Psoas muscle (tissue), 8 donors: ENCODE results near the gene ESR1. TPM values are rescaled to one million over a fixed set of nuclear protein-coding genes. Genes with fewer than 3 reads are reported as not detected.

ENCODE experiments used
- ATAC-seq, 4 donors: fragments of 200-7000 bp; cut with Tn5 transposase; one replicate each; pipeline ENCODE4 v1.9.1; 2020; ENCODE audit warnings: moderate library complexity in 3 of 4, mild to moderate bottlenecking in 2 of 4
- DNase-seq, 2 donors: peaks; one replicate each; pipeline ENCODE4 v3.0.0-alpha.2; 2020
- H3K27ac ChIP-seq: fragments of 200-600 bp; one replicate; pipeline ENCODE4 v1.8.0; 2022
- H3K27me3 ChIP-seq, 3 donors: fragments of 200-600 bp in 1 of 3; one replicate each; pipeline versions ENCODE4 v1.6.1 to v1.8.0; 2013 to 2022; ENCODE audit warnings: low read length in 2 of 3, mild to moderate bottlenecking in 2 of 3, moderate library complexity in 1 of 3; ENCODE audit not compliant: insufficient read depth in 3 of 3
- H3K36me3 ChIP-seq, 2 donors: fragments of 200-600 bp in 1 of 2; one replicate each; pipeline versions ENCODE4 v1.6.1 to v1.8.0; 2013 to 2022; ENCODE audit warnings: low read depth in 1 of 2, mild to moderate bottlenecking in 1 of 2, moderate library complexity in 1 of 2; ENCODE audit not compliant: insufficient read depth in 1 of 2
- H3K4me1 ChIP-seq: fragments of 200-600 bp; one replicate; pipeline ENCODE4 v1.8.0; 2022
- H3K4me3 ChIP-seq: fragments of 200-600 bp; one replicate; pipeline ENCODE4 v1.8.0; 2022; ENCODE audit warnings: mild to moderate bottlenecking
- H3K9me3 ChIP-seq: fragments of 200-600 bp; one replicate; pipeline ENCODE4 v1.8.0; 2022
- CTCF ChIP-seq: fragments of 200-600 bp; IDR thresholded peaks from one replicate; pipeline ENCODE4 v1.8.0; 2022; ENCODE audit warnings: antibody characterized with exemption
- WGBS, 3 donors: extraction: QIAGEN DNeasy Blood & Tissue Kit; methylation state at CpG; one replicate each; pipeline versions ENCODE4 v1.1.6 to v1.1.7; 2013; 5-methylcytosine and 5-hydroxymethylcytosine counted together
- intact Hi-C, 2 donors: fragments of 100-400 bp; cut with DNase I; formaldehyde crosslinking; loops; one replicate each; pipeline versions ENCODE4 v1.11.0 to v1.14.2; 2022
- polyA plus RNA-seq, 3 donors: library from polyadenylated mRNA; stranded (reverse); fragments of 200-250 nt; gene quantifications; one replicate each; pipeline ENCODE4 v1.2.3, GENCODE V29; 2013
- total RNA-seq, 4 donors: library from RNA; stranded (reverse); fragmentation: NEBNext Ultra II Directional in 2 of 4; extraction: Animal tissue kit (Norgen Biotek cat#: 25700) in 2 of 4; gene quantifications; one replicate each; pipeline versions ENCODE4 v1.2.1 to v1.2.4, GENCODE V29; 2021 to 2023
- donor health status: healthy with polysubstance abuse.
- donor health status: DM: no; HTN: no; CAD: no; lungs with moderate emphysema.
- donor health status: Bipolar disorder and iron deficiency.
- donor health status: healthy.
- donor health status: DM: yes; HTN: yes; CAD: no.
- donor health status: DM: no; HTN: no; CAD: no.
- donor health status: DM: no; HTN: no; CAD: no.
- donor health status: DM: yes; HTN: yes; CAD: no.

ESR1 gene
- total and polyA plus RNA-seq, 7 donors, result 0.42 to 4.4 (median 1.5) TPM

- DNase-seq (no peak), ATAC-seq (peak; percentile 28 to 61 (median 46))
- Histone ChIP-seq H3K9me3 (no peaks in the 10 kb centered on the region), H3K27ac (no peak overlapping the region), H3K27me3 (no peaks in the 10 kb centered on the region), H3K36me3 (no peaks in the 10 kb centered on the region), H3K4me3 (no peak overlapping the region), H3K4me1 (peaks cover 6% of the 10 kb centered on the region)
- no peak for TF ChIP-seq CTCF
- WGBS, 3 donors, result 52 to 65% (median 54%) methylated on average over 1 of the region's 1 CpG
- intact Hi-C loops, result loop anchor here in 1 of 2 donors (5.0 kb wide), 1 partner anchor 42 kb away; no protein-coding TSS in a partner anchor
These were observed 62.3 kb downstream of the ESR1 start for GRCh38 chr6:151869787-151870186.

- Histone ChIP-seq H3K36me3 (no peaks in the 10 kb centered on the region), H3K4me1 (peaks cover 6% of the 10 kb centered on the region), H3K9me3 (no peaks in the 10 kb centered on the region), H3K27ac (no peak overlapping the region), H3K4me3 (no peak overlapping the region), H3K27me3 (no peaks in the 10 kb centered on the region)
- no peak for TF ChIP-seq CTCF
- ATAC-seq, result peak in 3 of 4 donors; percentile 24 to 53 (median 45)
- no peak for DNase-seq
- intact Hi-C loops, result loop anchor here in 1 of 2 donors (5.0 kb wide), 1 partner anchor 43 kb away; no protein-coding TSS in a partner anchor
- WGBS, 3 donors, result 65 to 81% (median 71%) methylated on average over 2 of the region's 2 CpGs
These were observed 62.9 kb downstream of the ESR1 start for GRCh38 chr6:151870375-151870774.

GRCh38 chr6:151875524-151875923 lies 68.0 kb downstream of the ESR1 start:
- Histone ChIP-seq H3K27ac (peak overlapping the region; percentile 84), H3K4me1 (peaks cover 14% of the 10 kb centered on the region), H3K9me3 (no peaks in the 10 kb centered on the region), H3K27me3 (no peaks in the 10 kb centered on the region), H3K4me3 (peak overlapping the region; percentile 38), H3K36me3 (no peaks in the 10 kb centered on the region)
- no peak for TF ChIP-seq CTCF
- WGBS, 3 donors, result 0 to 48% (median 0%) methylated on average over 1 of the region's 1 CpG
- intact Hi-C loops, result loop anchor here in 1 of 2 donors (5.0 kb wide), 1 partner anchor 58 kb away; no protein-coding TSS in a partner anchor
- no peak for DNase-seq
- peak; percentile 29 to 60 (median 40) for ATAC-seq

- 27 to 39% (median 36%) methylated on average over 6 of the region's 6 CpGs for WGBS, 3 donors
- H3K4me1 ChIP-seq, result peaks cover 14% of the 10 kb centered on the region
- no peaks in the 10 kb centered on the region for H3K27me3 ChIP-seq
- no peak for DNase-seq
- intact Hi-C loops, result loop anchor here in 1 of 2 donors (5.0 kb wide), 1 partner anchor 59 kb away; no protein-coding TSS in a partner anchor
- peak overlapping the region; percentile 84 for H3K27ac ChIP-seq
- no peak for TF ChIP-seq CTCF
- peak overlapping the region; percentile 38 for H3K4me3 ChIP-seq
- peak; percentile 79 to 90 (median 85) for ATAC-seq
- no peaks in the 10 kb centered on the region for H3K36me3 ChIP-seq
- H3K9me3 ChIP-seq, result no peaks in the 10 kb centered on the region
These were observed 68.6 kb downstream of the ESR1 start for GRCh38 chr6:151876122-151876521.

GRCh38 chr6:151877458-151877857 lies 70.0 kb downstream of the ESR1 start:
- DNase-seq, result no peak
- no peaks in the 10 kb centered on the region for H3K9me3 ChIP-seq

More at GRCh38 chr6:151877458-151877857, 70.0 kb downstream of the ESR1 start:
- Histone ChIP-seq H3K27me3 (no peaks in the 10 kb centered on the region), H3K27ac (no peak overlapping the region), H3K4me1 (peaks cover 14% of the 10 kb centered on the region), H3K4me3 (no peak overlapping the region), H3K36me3 (no peaks in the 10 kb centered on the region)
- intact Hi-C loops, result loop anchor here in 1 of 2 donors (5.0 kb wide), 1 partner anchor 60 kb away; no protein-coding TSS in a partner anchor
- no peak for TF ChIP-seq CTCF
- WGBS, 3 donors, result 90 to 98% (median 95%) methylated on average over 3 of the region's 3 CpGs
- no peak for ATAC-seq
